K562 (cell line): ENCODE data around the gene LRRC26. TPM values are rescaled to one million over a fixed set of nuclear protein-coding genes. Genes with fewer than 3 reads are reported as not detected.
A peak's percentile ranks its signal among the peaks of the same experiment; 100 is the strongest.

ENCODE experiments used
- AFF4 ChIP-seq: sonication (generic); formaldehyde crosslinking; IDR thresholded peaks from 2 replicates; pipeline ENCODE4 v1.8.0; 2023; ENCODE audit warnings: mild to moderate bottlenecking, missing genetic modification reagents
- ARID1B ChIP-seq: fragments of 450-650 bp; IDR thresholded peaks from 2 replicates; pipeline ENCODE4 v1.6.1; 2016; ENCODE audit warnings: antibody characterized with exemption, mild to moderate bottlenecking, inconsistent platforms
- CREM ChIP-seq: IDR thresholded peaks from 2 replicates; pipeline ENCODE4 v1.6.1; 2014; ENCODE audit warnings: antibody characterized with exemption, low read depth
- E2F6 ChIP-seq, 2 experiments: IDR thresholded peaks; 2 replicates each; pipeline ENCODE4 v1.6.1; 2011; ENCODE audit warnings: borderline replicate concordance in 1 of 2, control low read depth in 1 of 2, low read depth in 1 of 2, low read length in 1 of 2, mild to moderate bottlenecking in 1 of 2, mixed read lengths in 1 of 2, moderate library complexity in 1 of 2; ENCODE audit not compliant: insufficient read depth in 1 of 2, insufficient read length in 1 of 2, poor library complexity in 1 of 2, severe bottlenecking in 1 of 2; ENCODE audit errors: extremely low read depth in 1 of 2
- EP300 ChIP-seq: IDR thresholded peaks from 2 replicates; pipeline ENCODE4 v1.6.1; 2012; ENCODE audit warnings: low read length, improper control_type of control experiment
- ETV5 ChIP-seq: sonication (generic); formaldehyde crosslinking; IDR thresholded peaks from 2 replicates; pipeline ENCODE4 v1.4.0; 2020; ENCODE audit warnings: low read depth, mild to moderate bottlenecking, missing genetic modification reagents
- FOS ChIP-seq: IDR thresholded peaks from 3 replicates; pipeline ENCODE4 v1.6.1; 2011; ENCODE audit not compliant: insufficient read length; ENCODE audit errors: extremely low read depth
- FOXJ2 ChIP-seq: fragments of 200-800 bp; sonication (Bioruptor generic); IDR thresholded peaks from 2 replicates; pipeline ENCODE4 v1.6.1; 2016; ENCODE audit warnings: missing genetic modification characterization, missing compliant biosample characterization
- GTF2F1 ChIP-seq: IDR thresholded peaks from 2 replicates; pipeline ENCODE4 v1.6.1; 2011; ENCODE audit warnings: low read depth, low read length, improper control_type of control experiment
- ID3 ChIP-seq, 2 experiments: fragments of 250-450 bp in 1 of 2; fragments of 450-650 bp in 1 of 2; sonication (Bioruptor Pico) in 1 of 2; IDR thresholded peaks; 2 replicates each; pipeline versions ENCODE4 v1.6.1 to v1.8.0; 2016 to 2021; ENCODE audit warnings: mild to moderate bottlenecking in 2 of 2, moderate library complexity in 2 of 2, missing compliant biosample characterization in 1 of 2, missing genetic modification characterization in 1 of 2
- KLF16 ChIP-seq: IDR thresholded peaks from 2 replicates; pipeline ENCODE4 v1.6.1; 2016; ENCODE audit warnings: antibody characterized with exemption
- PKNOX1 ChIP-seq: fragments of 450-650 bp; IDR thresholded peaks from 2 replicates; pipeline ENCODE4 v1.6.1; 2016
- POLR2B ChIP-seq: fragments of 450-650 bp; IDR thresholded peaks from 2 replicates; pipeline ENCODE4 v1.6.1; 2018; ENCODE audit warnings: low read depth; ENCODE audit not compliant: partially characterized antibody
- SMARCC2 ChIP-seq: fragments of 450-650 bp; IDR thresholded peaks from 2 replicates; pipeline ENCODE4 v1.6.1; 2017; ENCODE audit warnings: antibody characterized with exemption, moderate library complexity, mild to moderate bottlenecking, low read depth
- ZFP1 ChIP-seq: fragments of 450-650 bp; formaldehyde crosslinking; IDR thresholded peaks from 2 replicates; pipeline ENCODE4 v1.4.0; 2020; ENCODE audit warnings: mild to moderate bottlenecking, mixed read lengths
- ZNF146 ChIP-seq: IDR thresholded peaks from one replicate; pipeline ENCODE4 v1.6.1; 2018; ENCODE audit warnings: missing compliant biosample characterization; ENCODE audit not compliant: unreplicated experiment
- ZNF449 ChIP-seq: fragments of 250-450 bp; sonication (Bioruptor Pico); IDR thresholded peaks from 2 replicates; pipeline ENCODE4 v1.8.0; 2022; ENCODE audit warnings: moderate library complexity, mild to moderate bottlenecking, inconsistent platforms
- ZNF584 ChIP-seq: fragments of 200-800 bp; sonication (Bioruptor generic); IDR thresholded peaks from 2 replicates; pipeline ENCODE4 v1.6.1; 2016; ENCODE audit warnings: low read depth, mild to moderate bottlenecking, missing genetic modification characterization, missing compliant biosample characterization
- polyA plus RNA-seq, 8 experiments: library from polyadenylated mRNA; depleted of rRNA in 4 of 8; stranded (reverse) in 5 of 8; unstranded in 3 of 8; fragments of >200 nt; fragmentation: Nextera tagmentation in 2 of 8; fragmentation: Illumina TruSeq in 1 of 8; extraction: Ambion mirVana in 2 of 8; extraction: Trizol in 1 of 8; gene quantifications; 2 replicates each; pipeline versions ENCODE4 v1.2.1 to v1.2.3, GENCODE V29; 2011 to 2014; ENCODE audit warnings: inconsistent platforms in 1 of 8, missing spikeins in 1 of 8
- total RNA-seq, 7 experiments: library from RNA; depleted of rRNA in 6 of 7; stranded (reverse); fragments of >200 nt in 6 of 7; fragmentation: Illumina TruSeq in 2 of 7; extraction: Trizol in 2 of 7; gene quantifications; 2 replicates each; pipeline versions ENCODE4 v1.2.1 to v1.2.3, GENCODE V29; 2011 to 2021; ENCODE audit warnings: low replicate concordance in 1 of 7

Gene LRRC26
- total and polyA plus RNA-seq, 9 of the 15 experiments (the other 6 are each of a cell fraction or from before 2014, with no cell fraction given), result not detected

- TF ChIP-seq ETV5 (CRISPR knock-in tag) (peak; percentile 73), ZNF146 (CRISPR knock-in tag) (no peak), ID3 (CRISPR knock-in tag; IDR thresholded peaks at IDR 0.05) (no peak), ID3 (tag; IDR thresholded peaks at IDR 0.05) (no peak), ZNF449 (CRISPR knock-in tag) (no peak), FOS (no peak), GTF2F1 (no peak), ARID1B (no peak; the same call in none of the 2 replicates), SMARCC2 (no peak), AFF4 (CRISPR knock-in tag) (0 out of 2 replicates have a peak, but pooled peaks have one; percentile 53), KLF16 (no peak), EP300 (no peak), PKNOX1 (no peak; the same call in 1 of the 2 replicates), CREM (0 out of 2 replicates have a peak, but pooled peaks have one; percentile 7), FOXJ2 (tag) (no peak), ZFP1 (CRISPR knock-in tag) (no peak), E2F6 (IDR thresholded peaks at IDR 0.05; ENCODE audit: borderline replicate concordance in 1 of 2, extremely low read depth in 1 of 2, insufficient read depth in 1 of 2, insufficient read length in 1 of 2, low read depth in 1 of 2, low read length in 1 of 2, poor library complexity in 1 of 2, severe bottlenecking in 1 of 2) (no peak), POLR2B (no peak), ZNF584 (CRISPR knock-in tag) (no peak)
Measured at GRCh38 chr9:137127301-137128157, 42.3 kb downstream of the LRRC26 start (continued).
